OCI-M2 (cell line): ENCODE data around the gene ADAM11.
"Not testable (repeated sequence)": the region's sequence is repeated elsewhere in the genome, so short reads cannot be mapped to it uniquely, and the experiment has no call there.

Experiments
- DNase-seq: peaks from one replicate; lab custom pipeline; 2025; ENCODE audit not compliant: unreplicated experiment; lab: John Stamatoyannopoulos, UW

The ADAM11 gene

GRCh38 chr17:44794851-44795413 is 36.1 kb downstream of the ADAM11 start:
- no peak for DNase-seq

GRCh38 chr17:44795421-44795820 is 36.6 kb downstream of the ADAM11 start:
- no peak for DNase-seq

GRCh38 chr17:44795928-44796327 is 37.1 kb downstream of the ADAM11 start:
- DNase-seq: no peak

GRCh38 chr17:44796731-44797130 is 37.9 kb downstream of the ADAM11 start:
- DNase-seq: no peak

- no peak for DNase-seq
Observed at GRCh38 chr17:44797802-44798201, 39.0 kb downstream of the ADAM11 start.

- no peak for DNase-seq
Observed at GRCh38 chr17:44798356-44798755, 39.6 kb downstream of the ADAM11 start.

- no peak for DNase-seq
Observed at GRCh38 chr17:44801880-44802279, 43.1 kb downstream of the ADAM11 start.

GRCh38 chr17:44804302-44805089 is 45.7 kb downstream of the ADAM11 start:
- DNase-seq: no peak

- no peak for DNase-seq
Observed at GRCh38 chr17:44807093-44807816, 48.5 kb downstream of the ADAM11 start.

- no peak for DNase-seq
Observed at GRCh38 chr17:44807817-44808155, 49.0 kb downstream of the ADAM11 start.

GRCh38 chr17:44808156-44808555 is 49.4 kb downstream of the ADAM11 start:
- DNase-seq: no peak

GRCh38 chr17:44808656-44809388 is 50.0 kb downstream of the ADAM11 start:
- DNase-seq: not testable (repeated sequence)

GRCh38 chr17:44812263-44812662 is 53.5 kb downstream of the ADAM11 start:
- no peak for DNase-seq

GRCh38 chr17:44818508-44818907 is 59.7 kb downstream of the ADAM11 start:
- DNase-seq: not testable (repeated sequence)

- DNase-seq: no peak
Observed at GRCh38 chr17:44820631-44821212, 61.9 kb downstream of the ADAM11 start.

GRCh38 chr17:44825236-44825635 is 66.4 kb downstream of the ADAM11 start:
- DNase-seq: not testable (repeated sequence)

GRCh38 chr17:44826123-44826790 is 67.5 kb downstream of the ADAM11 start:
- DNase-seq: no peak

GRCh38 chr17:44827863-44828262 is 69.1 kb downstream of the ADAM11 start:
- no peak for DNase-seq

- no peak for DNase-seq
Observed at GRCh38 chr17:44828919-44829522, 70.2 kb downstream of the ADAM11 start.
